Thyroid gland (tissue), 4 donors: Measurements from ENCODE around the gene LTA4H. TPM values are rescaled to one million over a fixed set of nuclear protein-coding genes. Genes with fewer than 3 reads are reported as not detected.

Source experiments
- DNase-seq, 2 donors: peaks; one replicate each; pipeline ENCODE4 v3.0.0-alpha.2; 2019
- H3K27ac ChIP-seq, 3 donors: fragments of 200-600 bp; sonication (generic); 1 replicate in 2 of 3; 2 replicates in 1 of 3; pipeline ENCODE4 v1.5.1; 2016 to 2019; ENCODE audit warnings: mild to moderate bottlenecking in 1 of 3, moderate library complexity in 1 of 3
- H3K27me3 ChIP-seq: fragments of 200-600 bp; sonication (generic); one replicate; pipeline ENCODE4 v1.5.1; 2019
- H3K36me3 ChIP-seq, 2 donors: fragments of 200-600 bp; sonication (generic); one replicate each; pipeline ENCODE4 v1.5.1; 2016 to 2019
- H3K4me1 ChIP-seq, 2 donors: fragments of 200-600 bp; sonication (generic); one replicate each; pipeline ENCODE4 v1.5.1; 2017 to 2019
- H3K4me3 ChIP-seq, 3 donors: fragments of 200-600 bp; sonication (generic); replicated peaks in 1 of 3; 1 replicate in 2 of 3; 2 replicates in 1 of 3; pipeline ENCODE4 v1.5.1; 2016; ENCODE audit warnings: mild to moderate bottlenecking in 1 of 3
- H3K9me3 ChIP-seq: fragments of 200-600 bp; sonication (generic); one replicate; pipeline ENCODE4 v1.5.1; 2017
- CTCF ChIP-seq, 6 experiments: fragments of 200-600 bp in 3 of 6; fragments of 450-650 bp in 3 of 6; sonication (generic) in 3 of 6; IDR thresholded peaks; one replicate each; pipeline ENCODE4 v1.5.1; 2016 to 2019; ENCODE audit warnings: antibody characterized with exemption in 6 of 6, mild to moderate bottlenecking in 2 of 6, inconsistent platforms in 1 of 6, moderate library complexity in 1 of 6
- POLR2A ChIP-seq, 2 donors: fragments of 450-650 bp; IDR thresholded peaks; one replicate each; pipeline ENCODE4 v1.6.1; 2017; ENCODE audit warnings: antibody characterized with exemption in 2 of 2, mild to moderate bottlenecking in 2 of 2, moderate library complexity in 1 of 2
- WGBS, 2 donors: methylation state at CpG; one replicate each; pipeline ENCODE4 v1.1.5; 2017; 5-methylcytosine and 5-hydroxymethylcytosine counted together
- intact Hi-C: fragments of 100-400 bp; cut with DNase I; formaldehyde crosslinking; loops from one replicate; pipeline ENCODE4 v1.15.1; 2023
- total RNA-seq, 4 donors: library from RNA; depleted of rRNA; stranded (reverse); fragments of >200 nt; gene quantifications; one replicate each; pipeline ENCODE4 v1.2.3, GENCODE V29; 2016

The LTA4H gene
- total RNA-seq, 4 donors from 2014 or later, result 70.1 to 102 (median 75.0) TPM

DNA sequence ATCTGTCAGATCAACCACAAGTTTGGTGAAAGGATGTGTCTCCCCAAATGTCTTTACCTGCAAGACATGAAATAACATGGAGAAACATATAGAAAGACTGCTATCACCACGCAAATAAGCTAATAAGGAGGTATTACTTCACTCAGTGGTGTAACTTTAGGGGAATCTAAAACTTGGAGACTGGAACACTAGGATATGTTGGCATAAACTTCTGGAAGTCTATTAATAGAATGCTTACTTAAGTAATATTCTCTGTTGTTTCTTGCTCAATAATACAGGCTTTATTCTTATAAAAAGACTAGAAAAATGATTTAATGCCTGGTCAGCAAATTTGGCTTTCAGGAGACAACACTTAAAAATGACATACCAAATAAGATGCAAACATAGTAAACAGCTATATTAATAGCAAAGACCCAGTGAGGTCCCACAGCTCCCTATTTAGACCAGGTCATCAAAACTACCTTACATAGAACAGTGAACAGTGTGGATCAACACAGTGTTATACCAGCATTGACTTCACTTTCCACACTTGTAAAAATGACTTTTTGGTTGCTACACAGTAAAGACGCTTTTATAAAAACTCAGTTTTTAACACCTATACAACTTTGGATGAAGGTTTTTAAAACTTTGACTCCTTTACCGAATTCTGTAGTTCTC, 20.3 kb downstream of the LTA4H start:
- intact Hi-C loops, result no loop called here
- Histone ChIP-seq H3K36me3 (peaks cover 37 to 44% of the 10 kb centered on the region in 2 donors), H3K4me1 (no peaks in the 10 kb centered on the region), H3K27me3 (no peaks in the 10 kb centered on the region), H3K27ac (no peak overlapping the region), H3K9me3 (no peaks in the 10 kb centered on the region), H3K4me3 (no peak overlapping the region)
- TF ChIP-seq POLR2A (IDR thresholded peaks at IDR 0.05) (no peak), CTCF (IDR thresholded peaks at IDR 0.05) (no peak)
- WGBS, 2 donors, result 93% methylated on average over 3 of the region's 3 CpGs
- no peak for DNase-seq

- TF ChIP-seq POLR2A (IDR thresholded peaks at IDR 0.05), result no peak
- TF ChIP-seq CTCF (IDR thresholded peaks at IDR 0.05), result no peak
- DNase-seq, result no peak
- WGBS, 2 donors, result 57 to 71% methylated on average over 1 of the region's 1 CpG
- Histone ChIP-seq H3K27me3 (no peaks in the 10 kb centered on the region), H3K27ac (no peak overlapping the region), H3K4me1 (no peaks in the 10 kb centered on the region), H3K36me3 (peaks cover 70 to 71% of the 10 kb centered on the region in 2 donors), H3K4me3 (no peak overlapping the region), H3K9me3 (no peaks in the 10 kb centered on the region)
- intact Hi-C loops, result no loop called here
Measured at GRCh38 chr12:96007729-96008128, 27.7 kb downstream of the LTA4H start.

- H3K27me3 ChIP-seq, result no peaks in the 10 kb centered on the region
- intact Hi-C loops, result no loop called here
- no peak for TF ChIP-seq POLR2A (IDR thresholded peaks at IDR 0.05)
- TF ChIP-seq CTCF (IDR thresholded peaks at IDR 0.05), result no peak
- no peaks in the 10 kb centered on the region for H3K4me1 ChIP-seq
- no peaks in the 10 kb centered on the region for H3K9me3 ChIP-seq
- H3K27ac ChIP-seq, result no peak overlapping the region
- 96 to 97% methylated on average over 1 of the region's 1 CpG for WGBS, 2 donors
- H3K36me3 ChIP-seq, result peaks cover 63 to 66% of the 10 kb centered on the region in 2 donors
- no peak for DNase-seq
- no peak overlapping the region for H3K4me3 ChIP-seq
Measured at GRCh38 chr12:96006727-96007126, 28.7 kb downstream of the LTA4H start.

DNA sequence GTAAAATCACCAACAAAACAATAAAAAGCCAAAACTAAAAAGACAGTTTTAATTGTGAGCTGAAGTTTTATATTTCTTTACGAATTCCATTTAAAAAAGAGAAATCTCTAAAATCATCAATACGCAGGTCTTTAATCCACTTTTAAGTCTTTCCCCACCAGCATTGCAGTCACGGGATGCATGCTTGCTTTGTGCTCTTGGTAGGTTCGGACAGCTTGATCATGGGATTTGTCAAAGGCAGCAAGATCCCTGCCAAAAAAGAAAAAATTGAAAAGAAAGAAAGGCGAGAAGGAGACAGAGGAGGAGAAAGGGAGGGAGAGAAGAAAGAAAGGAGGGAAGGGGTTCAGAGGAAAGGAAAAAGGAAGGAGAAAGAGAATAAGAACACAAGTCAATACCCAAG, 34.5 kb downstream of the LTA4H start:
- TF ChIP-seq CTCF (IDR thresholded peaks at IDR 0.05), result no peak
- TF ChIP-seq POLR2A (IDR thresholded peaks at IDR 0.05), result no peak
- DNase-seq, result no peak
- no peaks in the 10 kb centered on the region for H3K9me3 ChIP-seq
- no peaks in the 10 kb centered on the region for H3K27me3 ChIP-seq
- intact Hi-C loops, result no loop called here
- H3K36me3 ChIP-seq, result peaks cover 28 to 34% of the 10 kb centered on the region in 2 donors
- WGBS, 2 donors, result 90 to 97% methylated on average over 5 of the region's 5 CpGs
- H3K4me1 ChIP-seq, result no peaks in the 10 kb centered on the region
- H3K4me3 ChIP-seq, result no peak overlapping the region
- H3K27ac ChIP-seq, result no peak overlapping the region

DNA sequence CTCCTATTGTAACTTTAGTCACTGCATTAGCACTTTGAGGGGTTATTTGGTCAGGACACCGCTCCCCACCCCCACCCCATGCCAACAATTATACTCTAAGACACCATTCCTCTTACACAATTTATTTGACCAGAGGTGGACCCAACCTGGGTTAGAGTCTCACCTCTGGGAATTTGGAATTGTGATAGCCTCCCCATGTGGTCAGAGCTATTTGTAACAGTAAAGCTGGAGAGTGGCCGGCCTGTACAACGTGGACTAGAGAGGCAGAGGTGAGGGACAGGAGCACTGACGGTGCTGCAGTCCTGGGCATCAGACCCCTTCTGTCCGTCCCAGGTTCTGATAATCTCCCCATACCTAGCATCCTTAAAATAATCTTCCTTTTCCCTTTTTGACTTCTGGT, 35.9 kb downstream of the LTA4H start:
- WGBS, 2 donors, result 86 to 87% methylated on average over 5 of the region's 5 CpGs
- Histone ChIP-seq H3K4me1 (no peaks in the 10 kb centered on the region), H3K27ac (no peak overlapping the region), H3K36me3 (peaks cover 14 to 21% of the 10 kb centered on the region in 2 donors), H3K27me3 (no peaks in the 10 kb centered on the region), H3K9me3 (no peaks in the 10 kb centered on the region), H3K4me3 (no peak overlapping the region)
- TF ChIP-seq CTCF (IDR thresholded peaks at IDR 0.05) (no peak), POLR2A (IDR thresholded peaks at IDR 0.05) (no peak)
- intact Hi-C loops, result loop anchor here (10.0 kb wide), 1 partner anchor 85 kb away; no protein-coding TSS in a partner anchor
- no peak for DNase-seq
